ENCODE measurements around the gene ARFIP2. TPM values are rescaled to one million over a fixed set of nuclear protein-coding genes. Genes with fewer than 3 reads are reported as not detected.

ARFIP2 gene
- total RNA-seq, 1 experiment from 2014 or later: 22.9 TPM

- DNase-seq (ENCODE audit: low read depth in 1 of 2, low spot score in 2 of 2): no peak
- no peaks in the 10 kb centered on the region for H3K27me3 ChIP-seq (replicated peaks)
- H3K27ac ChIP-seq: peak overlapping the region; percentile 46
- H3K4me1 ChIP-seq (replicated peaks): peaks cover 4% of the 10 kb centered on the region; the same call in 1 of the 2 replicates
- no peaks in the 10 kb centered on the region; the same call in none of the 2 replicates for H3K36me3 ChIP-seq
- no peaks in the 10 kb centered on the region for H3K9me3 ChIP-seq (replicated peaks)
- peak overlapping the region; percentile 63 for H3K4me3 ChIP-seq
Observed at GRCh38 chr11:6474413-6474792, 6.7 kb downstream of the ARFIP2 start.

DNA sequence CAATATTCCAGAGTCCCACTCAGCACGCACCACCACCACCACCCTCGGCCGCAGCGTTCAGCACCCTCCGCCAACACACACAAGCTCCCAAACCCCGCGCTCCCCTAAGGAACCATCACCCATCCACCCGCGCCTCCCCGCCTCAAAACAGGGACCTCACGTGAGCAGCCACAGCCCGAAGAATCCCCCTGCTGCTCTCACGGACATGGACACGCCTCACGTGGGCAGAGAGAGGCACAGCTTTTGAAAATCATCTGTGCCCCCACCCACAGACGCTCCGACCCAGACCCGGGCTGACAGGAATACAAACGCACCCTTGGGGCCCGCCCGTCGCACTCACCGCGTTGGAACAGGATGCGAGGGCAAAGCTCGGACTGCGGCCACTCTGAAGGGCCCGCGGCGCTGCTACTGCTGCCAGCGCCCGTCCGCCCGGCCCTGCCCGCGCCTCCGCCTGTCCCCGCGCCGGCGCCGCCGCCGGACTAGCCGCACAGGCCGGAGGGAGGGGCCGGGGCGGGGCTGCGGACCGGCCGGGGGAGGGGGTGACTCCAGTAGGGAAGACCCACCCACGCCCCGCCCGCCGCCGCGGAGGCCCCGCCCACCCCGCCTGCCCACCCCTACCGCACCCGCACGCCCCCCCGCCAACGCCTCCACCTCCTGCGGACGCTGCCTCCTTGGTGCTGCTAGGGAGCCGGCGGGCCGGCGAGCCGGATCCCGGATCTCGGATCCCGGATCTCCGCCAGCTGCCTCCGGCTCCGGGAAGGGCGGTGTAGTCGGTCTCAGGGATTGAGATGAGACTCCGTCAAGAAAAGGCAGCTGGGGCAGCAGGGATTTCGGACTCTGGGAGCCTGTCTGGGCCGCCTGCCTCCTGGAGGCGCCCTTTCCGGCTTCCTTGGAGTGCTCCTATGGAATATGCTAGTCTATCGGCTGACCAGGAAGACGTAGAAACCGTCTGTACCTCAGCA, 7.4 kb downstream of the ARFIP2 start, which contains the start of gene TRIM3:
Gene TRIM3, minus strand, starts transcription at position 491 of the 962 bp plus-strand sequence. CDS start 8,246 bp downstream, outside the sequence.
- DNase-seq (ENCODE audit: low read depth in 1 of 2, low spot score in 2 of 2): peak; percentile 79 to 85
- Histone ChIP-seq H3K4me3 (peak within 1 kb of the TSS; percentile 63), H3K27ac (peak within 1 kb of the TSS; percentile 46), H3K9me3 (replicated peaks) (no peaks in the 10 kb centered on the region), H3K4me1 (replicated peaks) (peaks cover 4% of the 10 kb centered on the region; the same call in 1 of the 2 replicates), H3K27me3 (replicated peaks) (no peaks in the 10 kb centered on the region), H3K36me3 (no peaks in the 10 kb centered on the region; the same call in none of the 2 replicates)

GRCh38 chr11:6472934-6473333, 8.2 kb downstream of the ARFIP2 start:
- Histone ChIP-seq H3K4me1 (replicated peaks) (peaks cover 4% of the 10 kb centered on the region; the same call in 1 of the 2 replicates), H3K27ac (no peak overlapping the region), H3K27me3 (replicated peaks) (no peaks in the 10 kb centered on the region), H3K9me3 (replicated peaks) (no peaks in the 10 kb centered on the region), H3K36me3 (no peaks in the 10 kb centered on the region; the same call in none of the 2 replicates), H3K4me3 (no peak overlapping the region)
- no peak for DNase-seq (ENCODE audit: low read depth in 1 of 2, low spot score in 2 of 2)

DNA sequence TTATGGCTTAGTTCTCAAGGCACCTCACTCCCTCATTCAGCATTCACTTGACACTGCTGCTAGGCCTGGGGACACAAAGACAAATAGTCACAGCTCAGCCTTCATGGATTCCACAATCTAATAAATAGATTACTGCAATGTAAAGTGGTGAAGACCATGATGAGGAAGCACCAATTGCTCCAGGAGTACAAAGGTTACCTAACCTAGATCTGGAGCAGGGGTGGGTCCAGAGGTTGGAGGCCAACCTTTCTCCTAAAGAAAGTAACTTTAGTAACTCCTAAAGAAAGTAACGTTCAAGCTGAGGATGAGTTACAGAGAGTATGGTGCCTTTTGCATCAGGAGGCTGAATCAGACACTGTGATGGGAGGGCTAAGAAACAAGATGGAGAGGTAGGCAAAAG, 11.5 kb downstream of the ARFIP2 start:
- no peak overlapping the region for H3K27ac ChIP-seq
- H3K27me3 ChIP-seq (replicated peaks): no peaks in the 10 kb centered on the region
- H3K9me3 ChIP-seq (replicated peaks): no peaks in the 10 kb centered on the region
- no peak for DNase-seq (ENCODE audit: low read depth in 1 of 2, low spot score in 2 of 2)
- no peak overlapping the region for H3K4me3 ChIP-seq
- H3K4me1 ChIP-seq (replicated peaks): peaks cover 1% of the 10 kb centered on the region; the same call in 1 of the 2 replicates
- no peaks in the 10 kb centered on the region for H3K36me3 ChIP-seq

DNA sequence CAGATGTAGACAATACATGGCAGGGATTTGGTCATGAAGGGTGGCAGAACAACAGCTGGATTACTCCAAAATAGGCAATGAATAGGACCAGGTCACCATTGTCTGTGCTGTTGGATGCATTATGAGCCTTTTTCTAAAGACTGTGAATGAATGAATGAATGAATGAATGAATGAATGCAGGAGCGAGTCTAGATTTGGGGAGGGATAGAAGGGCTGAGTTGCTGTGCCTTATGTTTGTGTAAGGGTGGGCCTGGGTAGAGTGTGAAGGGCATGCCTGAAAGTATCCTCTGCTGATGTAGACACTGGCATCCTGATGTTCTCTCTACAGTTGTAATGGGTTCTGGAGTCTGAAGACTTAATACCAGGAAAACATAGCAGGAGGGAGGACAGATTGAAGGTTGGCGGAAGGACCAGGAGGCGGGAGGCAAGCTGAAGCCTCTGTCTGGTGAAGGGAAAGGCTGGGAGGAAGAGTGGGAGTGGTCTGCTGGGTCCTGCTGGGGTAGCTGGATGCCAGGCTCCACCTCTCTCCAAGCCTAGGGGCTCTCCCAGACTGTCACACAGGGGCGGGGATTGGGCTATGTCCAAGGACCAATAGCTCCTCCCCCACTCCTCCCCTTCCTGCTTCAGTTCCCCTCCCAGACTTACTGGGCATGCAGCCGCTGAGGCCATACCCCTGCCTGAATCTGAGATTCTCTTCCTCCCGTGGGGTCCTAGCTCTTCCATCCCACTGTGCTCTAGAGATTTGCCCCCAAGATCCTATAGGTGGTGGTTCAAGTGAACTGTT, 12.2 kb downstream of the ARFIP2 start:
- Histone ChIP-seq H3K4me1 (replicated peaks) (no peaks in the 10 kb centered on the region), H3K4me3 (no peak overlapping the region), H3K36me3 (no peaks in the 10 kb centered on the region), H3K27me3 (replicated peaks) (no peaks in the 10 kb centered on the region), H3K27ac (no peak overlapping the region), H3K9me3 (replicated peaks) (no peaks in the 10 kb centered on the region)
- peak; percentile 39 to 58 for DNase-seq (ENCODE audit: low read depth in 1 of 2, low spot score in 2 of 2)

DNA sequence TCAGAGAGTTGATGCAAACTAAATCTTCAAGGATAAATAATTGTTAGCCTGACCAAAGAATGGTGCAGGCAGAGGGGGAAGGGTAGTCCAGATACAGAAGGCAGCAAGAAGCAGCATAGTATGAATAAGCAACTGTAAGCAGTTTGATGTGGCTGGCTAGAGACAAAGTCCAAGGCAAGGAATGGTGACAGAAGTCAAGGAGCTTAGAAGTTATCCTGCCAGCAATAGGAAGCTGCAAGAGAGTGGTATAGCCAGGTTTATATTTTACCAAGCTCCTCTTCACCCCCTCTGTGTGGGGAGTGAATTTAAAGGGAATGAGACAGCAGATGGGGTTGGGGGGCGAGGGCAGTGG, 22.1 kb downstream of the ARFIP2 start:
- Histone ChIP-seq H3K36me3 (no peaks in the 10 kb centered on the region; the same call in 1 of the 2 replicates), H3K27me3 (replicated peaks) (no peaks in the 10 kb centered on the region), H3K27ac (no peak overlapping the region), H3K4me3 (no peak overlapping the region), H3K9me3 (replicated peaks) (no peaks in the 10 kb centered on the region), H3K4me1 (replicated peaks) (no peaks in the 10 kb centered on the region)
- DNase-seq (ENCODE audit: low read depth in 1 of 2, low spot score in 2 of 2): no peak

- H3K4me3 ChIP-seq: no peak overlapping the region
- no peaks in the 10 kb centered on the region for H3K9me3 ChIP-seq (replicated peaks)
- no peak for DNase-seq (ENCODE audit: low read depth in 1 of 2, low spot score in 2 of 2)
- no peak overlapping the region for H3K27ac ChIP-seq
- H3K4me1 ChIP-seq (replicated peaks): no peaks in the 10 kb centered on the region
- no peaks in the 10 kb centered on the region; the same call in 1 of the 2 replicates for H3K36me3 ChIP-seq
- no peaks in the 10 kb centered on the region for H3K27me3 ChIP-seq (replicated peaks)
Observed at GRCh38 chr11:6458352-6459098, 22.6 kb downstream of the ARFIP2 start.

DNA sequence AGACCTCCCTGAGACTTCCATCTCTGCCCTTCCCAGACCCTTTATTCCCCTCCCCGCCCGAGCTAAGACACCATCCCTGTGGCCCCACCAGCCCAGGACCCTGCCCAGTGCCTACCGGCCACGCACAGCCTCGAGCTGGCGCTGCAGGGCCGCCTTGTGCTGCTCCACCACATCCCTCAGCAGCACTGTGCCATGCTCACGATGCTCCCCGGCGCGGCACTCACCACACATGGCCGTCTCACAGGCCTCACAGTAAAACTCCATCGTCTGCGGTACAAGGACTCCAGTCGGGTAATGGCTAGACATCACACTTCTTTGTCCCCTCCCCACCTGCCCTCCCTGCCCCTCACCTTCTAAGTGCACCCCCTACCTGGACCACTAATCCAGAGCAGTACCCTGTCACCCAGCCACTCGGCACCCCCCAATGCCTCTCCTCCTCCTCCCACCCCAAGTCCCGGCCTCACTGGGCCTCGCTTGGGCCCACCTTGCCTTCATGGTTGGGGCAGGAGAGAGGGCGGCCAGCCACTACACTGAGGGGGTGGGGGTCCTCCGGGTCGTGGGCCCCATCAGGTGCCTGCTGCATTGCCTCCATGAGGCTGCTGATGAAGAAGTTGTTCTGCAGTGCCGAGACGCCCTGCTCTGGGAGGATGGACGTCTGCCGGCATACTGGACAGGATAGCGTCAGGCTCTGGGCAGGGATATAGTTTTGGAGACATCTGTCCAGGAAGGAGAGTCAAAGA, 23.4 kb downstream of the ARFIP2 start:
- Histone ChIP-seq H3K27ac (no peak overlapping the region), H3K9me3 (replicated peaks) (no peaks in the 10 kb centered on the region), H3K4me1 (replicated peaks) (no peaks in the 10 kb centered on the region), H3K36me3 (no peaks in the 10 kb centered on the region; the same call in 1 of the 2 replicates), H3K4me3 (no peak overlapping the region), H3K27me3 (replicated peaks) (no peaks in the 10 kb centered on the region)
- DNase-seq (ENCODE audit: low read depth in 1 of 2, low spot score in 2 of 2): no peak

DNA sequence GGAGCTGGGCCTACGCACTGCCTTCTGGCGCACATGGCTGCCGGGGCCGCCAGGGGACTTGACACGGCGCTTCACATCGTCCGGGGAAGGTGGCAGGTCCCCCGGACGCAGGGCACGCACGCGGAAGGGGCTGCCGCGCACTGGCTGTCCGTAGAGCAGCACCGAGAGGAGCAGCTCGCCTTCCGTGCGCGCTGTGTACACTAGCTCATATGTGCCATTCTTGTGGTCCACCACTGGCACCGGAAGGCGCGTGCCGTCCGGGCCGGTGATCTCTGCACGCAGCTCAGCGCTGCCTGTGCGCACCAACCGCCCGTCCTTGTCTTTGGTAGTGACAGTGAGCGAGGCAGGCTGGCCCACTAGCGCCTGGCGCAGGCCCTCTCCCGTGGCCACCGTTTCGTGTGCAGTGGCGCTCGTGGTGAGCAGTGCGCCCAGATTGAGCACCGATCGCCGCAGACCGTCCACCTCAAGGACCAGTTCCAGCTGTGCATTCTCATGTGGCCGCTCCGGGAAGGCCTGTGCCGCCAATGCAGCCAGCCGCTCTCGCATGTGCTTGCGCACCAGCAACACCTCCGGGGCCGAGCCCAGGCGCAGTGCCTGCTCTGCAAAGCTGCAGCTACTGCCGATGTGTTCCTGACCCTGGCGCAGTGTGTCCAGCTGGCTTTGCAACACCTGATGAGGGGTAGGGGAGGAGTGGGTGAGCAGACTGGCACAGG, 24.6 kb downstream of the ARFIP2 start:
- Histone ChIP-seq H3K36me3 (no peaks in the 10 kb centered on the region; the same call in 1 of the 2 replicates), H3K9me3 (replicated peaks) (no peaks in the 10 kb centered on the region)
- DNase-seq (ENCODE audit: low read depth in 1 of 2, low spot score in 2 of 2): no peak

DNA sequence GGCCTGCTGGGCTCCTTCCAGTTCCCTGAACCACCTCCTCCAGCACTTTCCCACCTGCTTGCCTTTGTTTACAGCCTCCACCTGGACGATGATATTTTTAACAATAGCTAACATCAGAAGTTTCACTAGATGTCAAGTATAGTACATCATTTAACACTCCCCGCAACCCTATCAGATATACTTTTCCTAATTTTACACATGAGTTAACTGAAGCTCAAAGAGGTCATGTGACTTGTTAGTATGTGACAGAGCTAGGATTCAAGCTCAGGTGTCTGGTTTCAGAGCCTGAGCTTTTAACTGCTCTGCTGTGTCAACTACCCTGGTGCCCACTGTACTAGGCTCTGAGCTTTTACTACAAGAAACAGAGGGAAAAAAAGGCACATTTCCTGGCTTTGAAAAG, 26.1 kb downstream of the ARFIP2 start:
- Histone ChIP-seq H3K36me3 (no peaks in the 10 kb centered on the region; the same call in 1 of the 2 replicates), H3K27ac (no peak overlapping the region), H3K4me3 (no peak overlapping the region), H3K27me3 (replicated peaks) (no peaks in the 10 kb centered on the region), H3K9me3 (replicated peaks) (no peaks in the 10 kb centered on the region), H3K4me1 (replicated peaks) (no peaks in the 10 kb centered on the region)
- no peak for DNase-seq (ENCODE audit: low read depth in 1 of 2, low spot score in 2 of 2)

More for the DNA sequence above, 24.6 kb downstream of the ARFIP2 start:
- Histone ChIP-seq H3K4me1 (replicated peaks) (no peaks in the 10 kb centered on the region), H3K4me3 (no peak overlapping the region), H3K27ac (no peak overlapping the region), H3K27me3 (replicated peaks) (no peaks in the 10 kb centered on the region)

DNA sequence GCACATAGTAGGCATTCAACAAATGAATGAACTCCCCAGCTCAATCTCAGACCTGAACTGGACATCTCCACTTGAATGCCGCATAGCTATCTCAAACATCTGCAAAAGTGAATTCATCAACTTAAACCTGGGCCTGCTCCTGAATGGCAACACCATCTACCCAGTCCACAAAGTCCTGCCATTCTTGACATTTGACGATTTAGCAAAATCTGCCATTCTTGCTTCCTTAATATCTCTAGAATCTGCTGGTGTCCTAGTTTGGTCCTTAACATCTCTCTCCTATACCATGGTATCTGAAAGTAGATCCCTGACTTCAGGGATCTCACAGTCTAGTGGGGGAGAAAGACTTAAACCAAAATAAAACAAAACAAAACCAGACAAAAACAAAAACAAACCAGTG, 28.0 kb downstream of the ARFIP2 start:
- Histone ChIP-seq H3K4me3 (no peak overlapping the region), H3K27ac (no peak overlapping the region), H3K9me3 (replicated peaks) (no peaks in the 10 kb centered on the region), H3K4me1 (replicated peaks) (no peaks in the 10 kb centered on the region), H3K27me3 (replicated peaks) (no peaks in the 10 kb centered on the region), H3K36me3 (no peaks in the 10 kb centered on the region; the same call in 1 of the 2 replicates)
- no peak for DNase-seq (ENCODE audit: low read depth in 1 of 2, low spot score in 2 of 2)

GRCh38 chr11:6452219-6452618, 28.9 kb downstream of the ARFIP2 start:
- no peaks in the 10 kb centered on the region for H3K4me1 ChIP-seq (replicated peaks)
- no peaks in the 10 kb centered on the region; the same call in 1 of the 2 replicates for H3K36me3 ChIP-seq
- no peaks in the 10 kb centered on the region for H3K9me3 ChIP-seq (replicated peaks)
- H3K27ac ChIP-seq: no peak overlapping the region
- H3K27me3 ChIP-seq (replicated peaks): no peaks in the 10 kb centered on the region
- no peak overlapping the region for H3K4me3 ChIP-seq
- DNase-seq (ENCODE audit: low read depth in 1 of 2, low spot score in 2 of 2): no peak
